GM21423 (cell line): ENCODE results near the gene CECR2.

Experiments used
- ATAC-seq: cut with Tn5 transposase; IDR thresholded peaks from one replicate; pipeline ENCODE4 v1.9.1; 2021; ENCODE audit warnings: mild to moderate bottlenecking, moderate library complexity; ENCODE audit not compliant: unreplicated experiment

The CECR2 gene

DNA sequence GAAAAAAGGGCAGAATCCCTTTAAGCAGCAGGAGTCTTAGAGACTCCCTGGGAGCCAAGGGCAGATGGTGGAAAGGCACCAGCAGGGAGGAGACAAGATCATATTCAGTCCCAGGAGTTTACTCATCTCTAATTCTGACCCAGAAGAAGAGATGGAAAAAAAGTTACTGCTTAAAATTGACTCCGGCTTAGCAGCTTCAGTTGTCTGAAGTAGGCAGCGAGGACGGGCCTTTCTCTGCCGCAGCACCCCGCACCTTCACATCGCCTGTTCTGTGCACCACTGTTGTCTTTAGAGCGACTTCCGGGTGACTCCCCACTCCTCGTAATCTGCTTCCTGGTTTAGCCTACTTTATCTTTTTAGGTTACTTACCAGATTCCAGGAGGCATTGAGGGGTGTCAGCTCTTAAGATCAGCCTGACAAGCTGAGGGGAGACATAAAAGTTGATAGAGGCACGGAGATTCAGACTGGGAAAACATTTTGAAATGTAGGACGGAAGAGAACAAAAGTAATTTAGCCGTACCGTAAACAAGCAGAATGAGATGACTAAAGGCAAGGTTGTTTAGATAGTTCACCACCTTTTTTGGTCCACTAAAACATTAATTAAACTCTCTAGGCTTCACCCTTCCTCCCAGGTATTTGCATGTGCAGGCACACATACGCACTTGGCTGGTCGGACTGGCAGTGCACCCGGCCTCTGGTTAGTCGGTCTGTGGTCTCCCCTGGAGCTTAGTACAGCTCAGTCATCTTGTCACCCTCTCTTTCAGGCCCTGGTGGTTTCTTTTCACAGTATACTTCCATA lies 74.3 kb downstream of the CECR2 start:
- ATAC-seq = no peak

DNA sequence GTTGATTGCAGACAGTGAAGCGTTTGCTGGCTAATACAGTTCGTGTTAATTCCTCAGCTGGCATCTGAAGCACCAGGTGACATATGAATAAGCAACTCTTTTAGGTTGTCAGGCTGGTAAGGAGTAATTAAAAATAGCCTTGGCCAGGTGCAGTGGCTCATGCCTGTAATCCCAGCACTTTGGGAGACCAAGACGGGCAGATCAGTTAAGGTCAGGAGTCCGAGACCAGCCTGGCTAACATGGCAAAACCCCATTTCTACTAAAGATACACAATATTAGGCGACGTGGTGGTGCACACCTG lies 74.9 kb downstream of the CECR2 start:
- ATAC-seq = no peak

DNA sequence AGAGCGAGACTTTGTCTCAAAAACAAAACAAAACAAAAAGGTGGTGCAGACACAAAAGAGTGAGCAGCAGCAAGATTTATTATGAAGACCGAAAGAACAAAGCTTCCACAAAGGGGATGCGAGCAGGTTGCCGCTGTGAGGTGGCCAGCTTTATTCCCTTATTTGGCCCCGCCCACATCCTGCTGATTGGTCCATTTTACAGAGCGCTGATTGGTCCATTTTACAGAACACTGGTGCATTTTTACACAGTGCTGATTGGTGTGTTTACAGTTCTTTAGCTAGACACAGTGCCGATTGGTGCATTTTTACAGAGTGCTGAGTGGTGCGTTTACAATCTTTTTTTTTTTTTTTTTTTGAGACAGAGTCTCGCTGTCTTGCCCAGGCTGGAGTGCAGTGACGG lies 77.4 kb downstream of the CECR2 start:
- ATAC-seq = no peak

DNA sequence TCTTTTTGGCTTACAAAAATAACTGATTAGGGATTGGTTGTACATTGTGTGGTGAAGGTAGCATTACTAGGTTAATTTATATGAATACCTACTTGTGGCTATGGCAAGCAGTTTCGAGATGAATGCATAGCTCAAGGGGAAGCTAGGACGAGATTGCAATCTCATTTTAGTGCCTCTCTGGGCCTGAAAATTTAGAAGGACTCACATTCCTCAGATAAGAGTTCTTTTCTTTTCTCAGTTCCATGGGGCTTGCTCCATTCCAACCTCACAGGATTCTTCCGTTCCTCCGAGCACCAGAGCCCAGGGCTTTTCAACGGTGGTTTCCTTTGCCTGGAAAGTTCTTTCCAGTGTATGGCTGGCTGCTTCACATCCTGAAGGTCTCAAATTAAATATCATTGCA lies 82.1 kb downstream of the CECR2 start:
- no peak for ATAC-seq

DNA sequence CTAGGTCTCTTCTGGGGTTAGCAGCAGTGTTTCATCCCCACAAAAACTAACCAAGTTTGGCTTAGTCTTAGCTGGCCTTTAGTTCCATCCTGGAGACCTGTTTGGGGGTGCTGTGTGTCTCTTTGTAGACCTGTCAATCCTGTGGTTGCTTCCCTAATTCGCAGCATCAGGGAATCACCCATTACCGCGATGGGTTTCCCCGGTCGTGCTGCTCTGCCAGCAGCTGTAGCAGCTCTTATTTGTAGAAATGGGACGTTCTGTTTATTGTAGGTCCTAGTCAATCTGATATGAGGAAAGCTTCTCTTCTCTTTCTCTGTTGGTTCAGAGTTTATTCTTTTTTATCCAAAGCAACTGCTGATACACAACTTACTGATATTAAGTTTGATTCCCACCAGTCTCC lies 91.6 kb downstream of the CECR2 start:
- ATAC-seq = no peak

DNA sequence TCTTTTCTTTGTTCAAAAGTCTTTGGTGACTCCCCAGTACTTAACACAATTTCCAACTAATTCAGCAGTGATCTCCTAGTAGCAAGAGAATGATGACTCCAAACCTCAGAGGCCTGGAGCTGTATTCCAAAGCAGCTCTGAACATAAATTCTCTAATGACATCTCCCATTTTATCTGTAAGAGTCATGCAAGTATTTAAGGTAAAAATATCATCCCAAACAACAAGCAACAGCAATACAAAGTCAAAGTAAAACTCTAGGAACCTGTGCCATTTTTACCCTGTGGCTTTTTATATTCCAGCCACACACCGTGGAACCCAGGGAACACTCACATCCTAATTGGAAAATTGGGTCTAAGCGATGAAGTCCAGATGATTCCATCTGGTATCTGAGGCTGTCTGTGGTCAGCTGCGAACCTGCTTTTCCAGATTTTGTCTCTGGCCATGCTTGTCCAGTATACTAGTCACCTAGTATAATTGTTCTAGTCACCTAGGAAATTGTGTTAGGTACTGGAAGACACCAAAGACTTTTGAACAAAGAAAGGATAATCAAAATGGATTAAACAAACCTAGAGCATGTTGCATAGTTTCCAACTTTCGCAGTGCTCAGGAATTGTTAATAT lies 101.7 kb downstream of the CECR2 start:
- ATAC-seq = no peak

DNA sequence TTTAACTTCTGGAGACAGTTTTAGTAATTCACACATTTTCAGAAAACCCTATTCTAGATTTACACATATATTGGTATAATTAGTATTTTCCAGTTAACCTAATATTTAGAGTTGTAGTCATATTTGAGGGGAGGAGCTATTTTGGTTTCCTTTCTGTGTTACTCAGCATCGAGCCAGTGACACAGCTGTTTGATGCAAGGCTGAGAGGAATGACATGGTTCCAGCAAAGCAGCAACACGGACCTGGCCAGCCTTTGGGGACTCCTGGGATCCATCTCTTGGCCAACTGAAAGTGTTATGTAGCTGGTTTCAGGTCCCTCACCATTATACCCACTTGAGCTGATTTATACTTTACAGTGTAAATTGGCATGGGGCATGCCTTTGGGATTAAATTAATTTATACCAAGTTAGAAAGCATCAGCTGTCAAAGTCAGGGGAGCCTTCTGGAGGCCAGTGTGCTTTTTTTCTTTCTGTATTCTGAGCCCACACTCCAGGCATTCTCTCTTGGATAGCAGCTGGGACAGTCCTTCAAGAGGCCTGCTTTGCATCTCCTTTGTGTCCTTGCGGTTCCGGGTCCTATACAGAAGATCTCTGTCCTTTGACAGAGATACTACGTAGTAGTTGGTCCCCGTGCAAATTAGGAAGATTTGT lies 102.8 kb downstream of the CECR2 start:
- ATAC-seq = no peak

DNA sequence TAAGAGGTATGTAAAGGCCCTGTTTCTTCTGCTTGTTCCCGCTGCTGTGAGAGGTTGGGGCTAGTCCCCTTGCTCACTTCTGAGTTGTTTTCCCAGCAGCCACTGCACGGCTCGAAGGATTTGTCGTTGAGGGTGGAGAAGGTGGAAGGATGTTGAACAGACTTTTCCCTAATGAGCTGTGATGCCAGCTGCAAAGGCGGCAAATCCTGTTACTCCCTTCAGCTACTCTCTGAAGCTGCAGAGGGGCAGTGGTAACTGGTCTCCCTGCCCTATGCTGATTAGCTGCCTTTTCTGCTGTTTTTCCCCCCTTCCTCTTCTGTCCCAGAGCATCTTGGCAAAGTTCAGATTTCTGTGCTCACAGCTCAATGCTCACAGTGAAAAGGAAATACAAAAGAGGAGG lies 103.7 kb downstream of the CECR2 start:
- ATAC-seq = no peak

DNA sequence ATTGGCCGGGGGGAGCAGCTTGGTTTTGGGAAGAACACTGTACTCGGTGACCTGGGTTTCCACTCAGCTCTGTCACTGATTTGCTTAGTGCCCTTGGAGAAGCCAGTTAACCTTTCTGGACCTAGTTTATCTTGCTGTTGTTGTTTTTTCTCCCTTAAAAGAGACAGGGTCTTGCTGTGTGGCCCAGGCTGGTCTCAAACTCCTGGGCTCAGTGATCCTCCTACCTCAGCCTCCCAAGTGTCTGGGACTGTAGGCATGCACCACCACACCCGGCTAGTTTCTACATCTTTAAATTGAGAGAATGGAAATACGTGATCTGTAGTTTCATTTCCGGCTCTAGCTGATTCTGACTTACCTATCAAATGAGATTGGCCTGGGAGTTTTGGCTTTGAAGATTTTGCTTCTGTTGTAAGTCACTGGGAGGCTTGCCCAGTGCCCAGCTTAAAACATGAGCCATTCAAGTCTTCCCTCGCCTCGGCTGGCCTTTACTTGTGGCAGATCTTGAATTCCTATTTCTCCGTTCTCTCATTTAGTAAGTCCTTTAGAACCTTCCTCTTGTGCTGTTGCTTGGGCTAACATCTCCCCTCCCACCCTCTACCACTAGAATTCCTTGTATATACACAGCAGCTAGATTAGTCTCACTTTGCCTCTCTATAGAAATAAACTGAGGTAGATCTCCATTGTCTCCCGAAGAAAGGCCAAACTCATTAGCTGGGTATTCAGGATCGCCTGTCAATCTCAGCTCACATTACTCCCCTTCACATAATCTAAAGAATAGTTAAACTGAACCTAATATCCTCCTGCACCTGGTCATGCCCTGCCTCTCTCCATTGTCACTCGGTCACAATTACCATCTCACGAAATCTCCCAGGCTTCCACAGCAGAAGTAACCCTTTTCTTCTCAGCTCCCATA lies 106.3 kb downstream of the CECR2 start:
- no peak for ATAC-seq

DNA sequence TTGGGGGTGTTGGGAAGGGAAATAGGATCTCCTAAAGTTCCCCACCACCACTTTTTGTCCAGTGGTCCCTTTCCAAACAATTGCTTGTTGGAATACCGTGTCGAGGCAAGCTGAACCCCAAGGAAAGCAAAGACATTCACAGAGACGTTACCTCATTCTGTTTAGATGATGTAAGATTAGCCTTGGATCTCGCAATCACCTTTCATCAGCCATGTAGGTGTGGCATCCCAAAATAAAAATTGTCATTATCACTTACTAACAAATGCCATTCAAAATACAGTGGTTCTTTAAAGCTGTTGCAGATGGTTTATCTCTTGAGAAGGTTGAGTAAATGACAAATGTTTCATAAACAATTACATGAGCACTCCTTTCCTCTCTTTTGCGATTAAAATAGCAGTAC lies 107.6 kb downstream of the CECR2 start:
- ATAC-seq = no peak

DNA sequence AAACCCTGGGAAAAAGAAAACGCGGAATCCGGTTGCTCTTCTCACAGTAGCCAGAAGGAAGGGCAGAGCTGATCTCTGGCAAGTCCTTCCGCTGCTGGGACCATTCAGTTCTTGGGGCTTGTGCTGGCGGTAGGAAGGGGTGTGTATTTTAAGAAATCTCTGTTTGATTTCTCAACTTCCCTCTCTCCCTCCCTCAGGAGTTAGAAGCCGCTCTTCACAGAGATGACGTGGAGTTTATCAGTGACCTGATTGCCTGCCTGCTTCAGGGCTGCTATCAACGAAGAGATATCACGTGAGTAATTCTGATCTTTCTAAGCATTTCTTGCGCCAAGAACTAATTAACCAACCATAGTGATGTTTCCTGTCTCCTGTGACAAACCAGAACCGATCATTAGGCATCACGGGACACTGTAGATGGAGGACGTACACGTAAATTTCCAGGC lies 108.2 kb downstream of the CECR2 start:
- ATAC-seq = no peak

DNA sequence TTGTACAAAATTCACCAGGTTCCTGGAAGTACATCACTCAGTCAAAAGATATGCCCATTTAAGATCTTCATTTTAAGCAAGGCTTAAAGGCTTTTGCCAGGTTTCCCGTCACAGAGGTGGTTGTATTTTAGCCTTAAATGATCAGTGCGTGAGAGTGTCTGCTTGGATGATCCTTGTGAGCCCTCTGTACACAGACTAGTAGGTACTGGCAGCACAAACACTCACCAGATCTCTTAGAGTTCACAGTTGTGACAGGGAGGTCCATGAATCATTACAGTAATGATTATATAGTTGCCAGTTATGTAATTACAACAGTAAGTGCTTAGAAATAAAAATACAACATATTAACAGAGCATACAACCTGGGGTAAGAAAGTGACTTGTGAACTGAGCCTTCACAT lies 109.9 kb downstream of the CECR2 start:
- ATAC-seq = no peak

DNA sequence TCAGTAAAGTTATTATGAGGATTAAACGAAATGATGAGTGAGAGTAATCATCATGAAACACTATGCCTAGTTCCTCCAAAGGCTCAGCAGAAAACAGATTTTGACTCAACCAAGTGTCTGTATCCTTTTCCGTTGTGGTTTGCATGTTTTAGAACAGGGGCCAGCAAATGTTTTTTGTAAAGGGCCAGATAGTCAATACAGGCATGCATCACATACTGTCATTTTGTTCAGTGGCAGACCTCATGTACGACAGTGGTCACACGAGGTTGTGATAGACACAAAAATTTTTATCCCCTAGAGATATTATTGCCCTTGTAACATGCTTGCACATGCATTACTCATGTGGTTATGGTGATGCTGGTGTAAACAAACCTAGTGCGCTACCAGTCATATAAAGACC lies 112.2 kb downstream of the CECR2 start:
- no peak for ATAC-seq

DNA sequence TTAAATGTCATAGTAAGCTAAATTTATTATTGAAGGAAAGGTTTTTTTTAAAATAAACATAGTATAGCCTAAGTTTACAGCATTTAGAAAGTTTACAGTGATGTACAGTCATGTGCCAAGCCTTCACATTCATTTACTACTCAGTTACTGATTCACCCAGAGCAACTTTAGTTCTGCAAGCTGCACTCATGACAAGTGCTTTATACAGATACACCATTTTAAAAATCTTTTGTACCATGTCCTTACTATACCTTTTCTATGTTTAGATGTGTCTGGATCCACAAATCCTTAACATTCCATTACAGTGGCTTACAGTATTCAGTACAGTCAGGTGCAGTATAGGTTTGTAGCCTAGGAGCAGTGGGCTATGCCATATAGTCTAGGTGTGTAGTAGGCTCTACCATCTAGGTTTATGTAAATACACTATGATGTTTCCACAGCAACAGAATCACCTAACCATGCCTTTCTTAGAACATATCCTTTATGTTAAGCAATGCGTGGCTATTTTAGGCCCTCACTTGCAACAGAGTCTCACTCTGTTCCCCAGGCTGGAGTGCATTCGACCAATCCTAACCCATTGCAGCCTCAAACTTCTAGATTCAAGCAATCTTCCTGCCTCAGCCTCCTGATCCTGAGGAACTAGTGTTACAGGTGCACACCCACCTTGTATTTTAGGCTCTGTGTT lies 114.6 kb downstream of the CECR2 start:
- peak; percentile 49 for ATAC-seq

DNA sequence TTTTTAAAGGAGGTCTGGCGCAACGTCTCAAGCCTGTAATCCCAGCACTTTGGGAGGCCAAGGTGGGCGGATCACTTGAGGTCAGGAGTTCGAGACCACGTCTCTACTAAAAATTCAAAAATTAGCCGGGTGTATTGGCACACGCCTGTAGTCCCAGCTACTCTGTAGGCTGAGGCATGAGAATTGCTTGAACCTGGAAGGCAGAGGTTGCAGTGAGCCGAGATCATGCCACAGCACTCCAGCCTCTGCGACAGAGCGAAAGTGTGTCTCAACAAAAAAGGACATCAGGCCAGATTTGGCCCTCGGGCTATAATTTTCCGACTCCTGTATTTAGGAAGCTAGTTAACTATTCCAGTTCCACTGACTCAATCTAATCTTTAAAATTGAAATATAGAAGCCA lies 115.3 kb downstream of the CECR2 start:
- ATAC-seq = no peak

DNA sequence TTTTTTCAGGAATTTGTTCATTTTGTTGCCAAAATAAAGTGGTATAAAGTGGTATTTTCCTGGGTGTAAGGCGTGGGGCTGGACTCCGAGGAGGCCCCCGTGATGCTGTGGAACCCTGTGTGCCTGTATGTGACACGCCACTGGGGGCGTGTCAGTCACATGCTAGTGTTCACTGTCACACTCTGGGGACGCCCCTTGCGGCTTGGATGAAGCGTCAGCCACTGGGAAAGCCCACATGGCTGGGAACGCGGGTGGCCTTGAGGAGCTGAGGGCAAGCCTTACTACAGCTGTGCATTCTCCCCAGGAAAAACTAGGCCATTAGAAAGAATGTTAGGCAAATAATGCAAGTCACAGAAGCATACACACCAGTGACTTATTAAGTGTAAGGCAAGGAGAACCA lies 117.1 kb downstream of the CECR2 start:
- no peak for ATAC-seq

DNA sequence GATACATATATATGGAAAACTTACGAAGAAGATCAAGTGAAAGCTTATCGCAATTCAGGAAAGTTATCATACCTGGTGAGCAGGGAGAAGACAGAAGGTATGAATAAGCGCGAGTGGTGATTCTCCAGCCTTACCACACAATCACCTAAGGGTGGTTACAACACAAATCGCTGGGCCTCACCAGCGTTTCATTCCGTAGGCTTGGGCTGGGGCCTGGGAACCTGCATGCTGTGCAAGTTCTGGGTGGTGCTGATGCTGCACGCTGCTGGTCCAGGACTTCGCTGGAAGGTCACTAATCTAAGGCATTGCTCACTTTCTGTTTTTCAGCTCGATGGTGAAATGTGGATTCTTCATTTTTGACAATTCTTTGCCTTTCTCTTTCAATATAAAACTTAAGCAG lies 117.5 kb downstream of the CECR2 start:
- ATAC-seq = no peak

DNA sequence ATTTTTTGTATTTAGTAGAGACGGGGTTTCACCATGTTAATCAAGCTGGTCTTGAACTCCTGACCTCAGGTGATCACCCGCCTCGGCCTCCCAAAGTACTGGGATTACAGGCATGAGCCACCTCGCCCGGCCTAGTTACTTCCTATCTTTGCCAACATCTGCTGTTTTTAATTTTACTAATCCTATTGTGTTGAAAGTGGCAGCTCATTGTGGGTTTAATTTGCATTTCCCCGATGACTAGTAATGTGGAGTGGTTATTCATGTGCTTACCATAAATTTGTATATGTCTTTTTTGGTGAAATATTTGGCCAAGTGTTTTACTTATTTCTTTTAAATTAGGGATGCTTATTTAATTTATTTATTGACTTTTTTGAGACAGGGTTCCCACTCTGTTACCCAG lies 119.8 kb downstream of the CECR2 start:
- no peak for ATAC-seq

DNA sequence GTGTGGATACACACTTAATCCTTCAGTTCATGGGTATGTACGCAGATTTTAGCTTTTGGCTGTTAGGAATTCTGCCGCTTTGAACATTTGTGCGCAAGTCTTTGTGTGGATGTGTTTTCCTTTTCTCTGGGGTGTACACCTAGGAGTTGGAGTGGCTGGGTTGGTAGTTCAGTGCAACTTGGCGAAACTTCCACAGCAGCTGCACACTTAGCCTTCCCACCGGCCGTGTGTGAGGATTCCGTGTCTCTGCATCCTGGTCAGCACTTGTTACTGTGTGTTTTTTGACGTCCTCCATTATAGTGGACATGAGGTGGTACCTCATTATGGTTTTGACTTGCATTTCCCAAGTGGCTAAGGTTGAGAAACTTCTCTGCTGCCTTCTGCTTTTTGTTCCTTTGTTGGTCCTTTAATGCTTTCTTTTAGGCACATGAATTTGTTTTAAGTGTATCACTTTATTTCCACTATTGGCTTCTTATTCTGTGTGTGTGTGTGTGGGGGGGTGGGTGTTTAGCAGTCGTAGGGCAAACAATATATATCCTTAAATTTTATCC lies 121.9 kb downstream of the CECR2 start:
- ATAC-seq = no peak

DNA sequence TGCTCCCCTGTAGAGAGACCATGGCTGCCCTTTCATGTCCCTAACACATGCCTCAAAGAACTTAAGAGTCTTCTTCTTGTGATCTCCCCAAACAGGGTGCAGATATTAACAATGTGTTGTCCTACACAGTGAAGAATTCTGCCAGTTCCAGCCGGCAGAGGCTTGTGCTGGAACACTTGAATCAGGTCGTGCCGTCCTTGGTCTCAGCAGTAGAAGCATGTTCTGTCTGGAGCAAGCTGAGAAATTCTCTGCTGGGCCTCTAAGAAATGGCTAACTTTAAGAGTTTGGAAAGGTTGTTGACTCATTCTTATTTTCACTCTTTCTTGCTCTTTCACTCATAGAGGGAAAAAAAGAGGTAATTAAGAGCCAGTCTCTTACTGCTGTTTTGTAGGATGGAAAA lies 123.0 kb downstream of the CECR2 start:
- no peak for ATAC-seq
